Measurements from ENCODE around the gene ZDHHC13.

ZDHHC13 gene, protein sequence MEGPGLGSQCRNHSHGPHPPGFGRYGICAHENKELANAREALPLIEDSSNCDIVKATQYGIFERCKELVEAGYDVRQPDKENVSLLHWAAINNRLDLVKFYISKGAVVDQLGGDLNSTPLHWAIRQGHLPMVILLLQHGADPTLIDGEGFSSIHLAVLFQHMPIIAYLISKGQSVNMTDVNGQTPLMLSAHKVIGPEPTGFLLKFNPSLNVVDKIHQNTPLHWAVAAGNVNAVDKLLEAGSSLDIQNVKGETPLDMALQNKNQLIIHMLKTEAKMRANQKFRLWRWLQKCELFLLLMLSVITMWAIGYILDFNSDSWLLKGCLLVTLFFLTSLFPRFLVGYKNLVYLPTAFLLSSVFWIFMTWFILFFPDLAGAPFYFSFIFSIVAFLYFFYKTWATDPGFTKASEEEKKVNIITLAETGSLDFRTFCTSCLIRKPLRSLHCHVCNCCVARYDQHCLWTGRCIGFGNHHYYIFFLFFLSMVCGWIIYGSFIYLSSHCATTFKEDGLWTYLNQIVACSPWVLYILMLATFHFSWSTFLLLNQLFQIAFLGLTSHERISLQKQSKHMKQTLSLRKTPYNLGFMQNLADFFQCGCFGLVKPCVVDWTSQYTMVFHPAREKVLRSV

DNA sequence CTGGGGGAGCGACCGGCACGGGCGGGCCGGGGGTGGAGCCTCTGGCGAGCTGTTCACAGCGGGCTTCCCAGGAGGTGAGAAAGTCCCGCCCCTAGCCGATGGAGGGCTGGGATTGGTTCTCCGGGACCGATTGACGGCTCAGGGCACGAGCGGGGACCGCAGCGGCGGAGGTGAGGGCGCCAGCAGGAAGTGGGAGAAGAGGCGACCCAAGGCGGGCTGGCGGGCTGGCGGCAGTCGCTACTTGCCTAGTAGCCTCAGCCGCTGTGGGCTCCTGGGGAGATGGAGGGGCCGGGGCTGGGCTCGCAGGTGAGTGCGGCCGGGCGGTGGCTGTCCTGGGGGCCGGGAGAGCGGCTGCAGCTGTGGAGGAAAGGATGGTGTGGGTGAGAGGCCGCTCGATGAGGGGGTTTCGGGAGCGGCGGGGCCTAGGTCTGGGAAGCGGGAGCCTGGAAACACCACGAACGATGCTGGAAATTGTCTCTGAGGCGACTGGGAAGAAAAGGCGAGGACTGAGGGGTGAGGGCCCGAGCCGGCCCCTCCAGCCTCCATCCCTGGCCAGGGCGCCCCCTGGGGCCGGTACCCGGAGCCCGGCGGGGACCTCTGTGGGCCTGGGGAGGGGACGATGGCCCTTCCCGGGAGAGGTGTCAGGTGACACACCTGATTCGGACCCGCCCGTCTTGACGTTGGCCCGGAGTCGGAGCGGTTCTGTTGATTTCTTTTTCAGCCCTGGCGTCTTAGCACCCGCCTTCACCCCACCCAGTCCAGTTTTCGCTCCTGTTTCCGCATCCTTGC is at the start of gene ZDHHC13:
Gene ZDHHC13, plus strand, starts transcription at position 198 of the 789 bp plus-strand sequence. Its CDS starts 82 bp downstream, at position 280.
- DNase-seq = peak; percentile 94

DNA sequence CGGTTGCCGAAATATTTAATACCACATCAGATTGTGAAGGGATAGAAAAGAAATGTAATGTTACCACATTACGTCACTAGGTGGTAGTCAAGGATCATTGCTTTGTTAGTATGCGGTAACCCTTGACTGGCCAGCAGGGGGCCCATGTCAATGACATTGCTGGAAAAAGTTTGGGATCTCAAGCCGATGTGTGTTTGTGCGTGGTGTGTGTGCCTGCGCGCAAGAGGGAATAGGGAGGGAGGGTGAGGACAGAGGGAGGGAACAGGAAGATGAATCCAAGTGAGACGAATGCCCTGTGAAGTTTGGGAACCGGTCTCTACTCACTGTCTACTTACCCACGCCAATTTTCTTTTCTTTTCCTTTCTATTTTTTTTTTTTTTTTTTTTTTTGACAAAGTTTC is 45.7 kb upstream of the ZDHHC13 start:
- DNase-seq = peak; percentile 50

DNA sequence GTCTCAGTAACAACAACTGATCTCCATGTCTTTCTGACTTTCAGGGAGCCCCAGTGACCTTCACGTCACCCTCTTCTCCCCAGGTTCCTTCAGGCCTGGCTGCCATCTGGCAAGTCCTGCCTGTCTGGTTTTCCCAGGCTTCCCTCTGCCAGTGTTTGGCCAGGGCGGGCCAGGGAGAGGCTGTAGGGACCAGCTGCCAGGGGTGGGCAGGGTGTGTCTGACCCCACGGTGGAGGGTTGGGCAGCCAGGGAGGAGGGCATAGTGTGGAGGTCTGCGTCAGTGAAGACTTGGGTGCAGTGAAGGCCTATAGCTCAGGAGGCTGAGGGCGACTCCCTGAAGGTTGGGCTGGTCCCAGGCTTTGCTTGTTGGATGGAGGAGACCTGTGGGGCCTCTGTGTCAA is 44.5 kb upstream of the ZDHHC13 start:
- DNase-seq = no peak

DNA sequence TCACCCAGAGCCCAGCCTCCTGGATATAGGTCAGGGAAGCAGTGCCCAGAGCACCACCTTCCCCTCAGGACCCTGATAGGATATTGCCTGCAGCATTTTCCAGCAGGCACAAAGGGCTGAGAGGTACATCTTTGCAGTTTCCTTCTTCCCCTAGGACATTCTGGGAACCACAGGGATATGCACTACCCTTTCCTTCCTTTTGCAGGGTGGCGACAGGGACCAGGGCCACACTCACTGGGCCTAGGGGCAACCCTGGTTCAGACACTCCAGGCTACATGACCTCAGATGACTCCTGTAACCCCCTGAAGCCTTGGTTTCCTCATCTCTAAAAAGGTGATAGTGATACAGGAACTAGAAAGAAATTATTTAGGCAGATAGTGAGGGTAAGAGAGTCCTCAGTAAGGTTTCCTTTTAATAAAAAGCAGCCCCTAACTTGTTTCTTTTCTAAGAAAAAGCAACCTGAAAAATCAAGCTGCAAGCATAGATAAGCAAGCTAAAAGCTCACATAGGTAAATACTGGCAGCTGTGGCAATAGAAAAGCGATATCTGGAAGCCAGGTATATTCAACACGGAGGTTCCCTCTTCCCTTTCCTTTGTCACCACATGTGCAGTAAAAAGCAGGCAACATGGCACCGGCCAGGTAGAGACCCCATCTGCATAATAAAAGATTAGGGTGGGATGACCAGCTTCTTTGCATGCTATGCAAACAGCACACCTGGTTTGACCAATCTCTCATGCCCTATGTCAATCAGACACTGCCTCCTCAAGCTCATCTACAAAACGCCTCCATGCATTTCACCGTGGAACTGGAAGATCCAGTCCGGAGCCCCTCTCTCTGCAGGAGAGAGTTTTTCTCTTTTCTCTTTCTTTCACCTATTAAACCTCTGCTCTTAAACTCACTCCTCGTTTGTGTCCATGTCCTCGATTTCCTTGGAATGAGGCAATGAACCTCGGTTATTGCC is 43.2 kb upstream of the ZDHHC13 start:
- DNase-seq = no peak

DNA sequence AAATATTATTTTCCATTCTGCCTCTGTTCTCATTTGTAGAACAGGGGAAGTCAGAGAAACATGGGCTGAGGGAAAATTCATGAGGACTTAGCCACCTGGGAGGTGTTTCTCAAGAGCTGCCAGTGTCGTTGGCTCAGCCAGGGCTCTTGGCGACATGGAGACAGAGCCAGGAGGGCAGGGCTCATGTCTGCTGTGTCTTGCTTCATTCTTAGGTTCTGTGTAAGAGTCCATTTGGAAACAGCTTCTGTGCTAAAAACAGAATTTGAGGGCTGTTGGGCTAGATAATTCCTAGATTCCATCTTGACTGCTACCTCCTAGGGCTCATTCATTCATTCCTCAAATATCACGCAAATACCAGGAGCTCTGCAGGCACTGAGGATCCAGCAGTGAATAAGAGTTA is 41.3 kb upstream of the ZDHHC13 start:
- no peak for DNase-seq

DNA sequence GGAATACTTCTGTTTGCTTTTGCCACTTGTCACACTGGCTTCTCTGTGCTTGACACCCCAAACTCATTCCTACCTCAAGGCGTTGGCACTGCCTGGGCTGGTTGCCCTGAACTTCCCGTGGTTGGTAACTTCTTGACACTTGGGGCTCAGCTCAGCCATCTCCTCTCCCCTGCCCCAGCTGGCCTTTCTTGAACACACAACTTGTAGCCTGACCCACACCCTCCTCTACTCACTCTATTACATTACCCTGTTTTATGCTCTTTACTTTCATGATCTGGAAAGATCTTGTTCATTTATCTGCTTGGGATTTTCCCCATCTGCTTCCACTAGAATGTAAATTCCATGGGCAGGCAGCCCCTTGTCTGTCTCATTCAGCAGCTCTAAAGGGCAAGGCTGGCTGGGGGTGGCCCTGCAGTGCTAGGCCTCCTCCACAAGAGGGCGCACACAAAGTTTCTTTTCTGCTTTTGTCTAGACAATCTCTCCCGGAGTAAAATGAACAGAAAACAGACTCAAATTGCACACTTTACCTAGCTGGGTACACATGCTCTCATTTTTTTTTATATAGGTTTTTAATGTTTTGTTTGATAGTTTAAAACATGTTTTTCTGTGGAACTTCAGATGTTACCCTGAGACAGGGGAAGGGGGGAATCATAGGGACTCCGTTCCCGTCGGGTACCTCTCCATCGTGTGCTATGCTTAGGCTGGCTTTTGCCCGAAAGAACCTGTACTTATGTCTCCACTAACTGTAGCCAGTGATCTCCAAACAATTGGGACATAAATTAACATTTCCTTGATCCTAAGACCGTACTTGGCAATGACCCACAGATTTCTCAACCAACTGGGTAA is 40.0 kb upstream of the ZDHHC13 start:
- DNase-seq = peak; percentile 64

DNA sequence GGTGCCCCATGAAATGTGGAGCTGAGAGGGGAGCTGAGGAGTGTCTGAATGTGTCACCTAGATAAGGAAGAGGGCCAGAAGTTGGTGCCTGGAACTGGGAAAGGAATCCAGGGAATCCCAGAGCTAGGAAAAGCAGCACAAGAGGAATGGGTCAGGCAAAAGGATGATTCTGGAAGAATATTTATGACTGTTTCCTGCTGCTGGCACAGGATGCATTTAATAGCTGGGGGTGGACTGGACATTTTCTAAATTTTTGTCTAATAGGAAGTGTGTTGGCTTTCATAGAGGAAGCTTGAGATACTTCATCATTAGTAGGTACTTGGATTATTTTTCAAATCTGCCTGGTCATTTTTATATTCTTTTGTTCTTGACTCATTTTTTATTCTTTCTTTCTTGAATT is 39.0 kb upstream of the ZDHHC13 start:
- DNase-seq = no peak

DNA sequence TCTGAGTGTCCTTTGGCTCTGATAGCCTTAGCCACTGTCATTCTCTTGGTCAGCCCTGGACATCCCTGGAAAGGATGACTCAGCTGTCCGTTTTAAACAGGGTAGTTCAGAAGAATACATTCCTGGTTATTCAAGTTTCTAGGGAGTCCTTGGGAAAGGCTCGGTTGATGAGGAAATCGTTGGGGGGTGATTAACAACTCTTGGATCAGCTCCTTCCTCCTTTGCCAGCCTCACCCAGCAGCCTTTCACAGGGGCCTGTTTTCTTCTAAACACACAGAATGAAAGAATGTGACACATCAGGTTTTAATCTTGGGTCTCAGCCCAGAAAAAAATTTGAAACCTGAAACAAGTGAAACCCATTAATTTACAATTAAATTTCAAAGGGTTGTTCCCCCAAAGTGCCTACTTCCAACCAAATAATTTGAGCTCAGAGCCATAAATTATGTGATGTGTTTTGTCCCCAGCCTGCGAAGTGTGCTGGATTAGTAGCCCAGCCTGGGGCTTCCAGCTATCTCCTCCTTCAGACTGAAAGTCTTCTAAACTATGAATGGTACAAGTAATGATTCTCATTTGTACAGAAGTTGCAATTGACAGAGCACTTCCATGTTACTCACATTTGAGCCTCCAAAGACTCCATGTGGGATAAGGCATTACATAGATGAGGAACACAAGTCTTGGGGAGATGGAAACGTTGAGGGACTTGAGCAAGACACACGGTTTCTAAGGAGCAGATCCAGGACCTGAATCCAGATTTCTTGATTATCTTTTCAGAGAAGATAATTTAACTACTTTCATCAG is 37.1 kb upstream of the ZDHHC13 start:
- no peak for DNase-seq

DNA sequence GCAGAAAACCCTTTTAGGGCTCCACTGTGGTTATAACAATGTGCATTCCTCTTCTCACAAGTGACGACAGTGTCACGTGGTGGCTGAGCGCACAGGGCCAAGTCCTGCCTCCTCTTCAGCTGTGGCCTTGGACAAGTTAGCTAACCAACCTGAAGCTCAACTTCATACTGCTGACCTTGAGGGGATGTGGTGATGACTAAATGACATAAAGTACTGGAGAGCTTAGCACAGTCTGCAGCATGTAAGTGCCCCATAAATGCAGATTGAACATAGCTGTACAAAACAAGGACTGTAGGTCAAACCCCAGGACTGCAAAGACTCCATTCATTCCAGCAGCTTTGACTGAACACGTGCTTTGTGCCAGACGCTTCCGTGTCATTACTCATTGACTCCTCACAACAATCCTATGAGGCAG is 36.4 kb upstream of the ZDHHC13 start:
- DNase-seq = no peak

DNA sequence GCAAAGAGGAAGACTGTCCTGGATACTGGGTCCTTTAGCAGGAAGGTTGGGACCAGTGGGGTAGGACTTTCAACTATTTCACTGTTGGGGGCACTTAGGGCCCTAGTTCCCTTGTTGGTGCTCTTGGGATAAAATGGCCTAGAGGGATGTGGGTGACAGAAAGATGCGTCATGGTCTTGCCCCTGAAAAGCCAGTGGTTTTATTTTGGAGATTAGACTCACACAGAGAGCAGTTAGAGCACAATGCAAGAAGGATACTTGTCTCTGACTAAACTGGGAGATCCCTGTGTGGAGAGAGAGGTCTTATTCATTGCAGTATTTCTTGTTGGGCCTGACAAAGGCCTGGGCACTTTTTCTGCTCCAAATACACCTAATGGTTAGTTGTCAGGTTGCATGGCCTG is 33.8 kb upstream of the ZDHHC13 start:
- no peak for DNase-seq

DNA sequence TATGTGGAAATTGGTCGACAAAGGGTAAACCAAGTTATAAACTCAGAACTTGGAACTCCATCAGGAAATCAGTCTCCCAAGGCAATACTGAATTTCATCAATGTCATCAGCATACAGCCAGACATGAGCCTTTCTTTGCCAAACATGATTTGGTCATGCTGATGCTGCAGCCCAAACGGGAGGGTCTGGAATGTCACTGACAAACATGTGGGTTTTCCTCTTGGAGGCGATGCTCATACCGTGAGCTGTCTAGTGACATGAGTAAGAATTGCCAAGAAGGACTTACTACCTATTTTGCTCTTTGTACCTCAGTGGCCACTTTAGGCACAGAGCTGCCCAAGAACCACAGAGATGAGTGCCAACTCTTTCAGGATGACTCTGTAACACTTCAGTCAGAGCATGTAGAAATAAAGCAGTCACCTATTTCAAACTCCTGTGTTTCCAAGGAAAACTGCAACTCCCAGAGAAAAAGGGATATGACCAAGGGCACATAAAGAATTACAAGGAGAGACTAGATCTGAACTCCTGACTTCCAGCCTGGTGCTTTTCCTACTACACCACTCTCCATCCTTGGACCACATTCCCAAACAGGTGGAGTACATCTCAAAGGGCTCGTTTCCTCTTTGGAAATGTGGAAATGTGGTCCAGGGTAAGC is 32.2 kb upstream of the ZDHHC13 start:
- DNase-seq = no peak

DNA sequence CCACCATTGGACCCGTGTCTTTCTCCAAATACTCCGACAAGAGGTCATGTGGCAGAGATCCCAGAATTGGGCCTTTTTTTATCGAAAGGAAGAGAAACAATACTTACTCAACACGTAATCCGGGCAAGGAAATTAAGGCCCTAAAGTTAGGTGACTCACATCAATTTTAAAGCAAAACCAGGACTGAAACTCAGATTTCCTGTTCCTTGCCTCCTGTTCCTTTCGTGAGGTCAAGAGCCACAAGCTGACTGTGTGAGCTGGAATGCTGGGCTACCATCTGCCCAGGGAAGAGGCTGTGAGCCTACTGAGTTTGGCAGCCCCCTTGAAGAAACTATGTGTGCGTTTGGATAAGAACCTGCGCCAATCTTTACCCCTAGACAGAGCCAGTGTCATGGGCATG is 29.3 kb upstream of the ZDHHC13 start:
- no peak for DNase-seq

DNA sequence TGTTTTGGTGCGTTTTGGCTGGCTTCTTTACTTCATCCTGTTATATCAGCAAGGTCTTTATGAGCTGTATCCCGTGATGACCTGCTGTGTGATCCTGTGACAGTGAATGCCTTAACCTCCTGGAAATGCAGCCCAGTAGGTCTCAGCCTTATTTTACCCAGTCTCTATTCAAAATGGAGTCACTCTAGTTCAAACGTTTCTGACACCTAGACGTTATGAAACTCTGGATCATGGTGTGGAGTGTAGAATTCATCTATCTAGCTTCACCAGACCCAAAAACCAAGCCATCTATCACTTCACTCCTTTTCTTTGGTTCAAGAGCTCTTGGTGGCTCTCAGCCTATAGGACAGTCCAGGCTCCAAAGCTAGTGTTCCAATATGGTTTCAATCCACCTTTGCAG is 28.2 kb upstream of the ZDHHC13 start:
- DNase-seq = no peak

DNA sequence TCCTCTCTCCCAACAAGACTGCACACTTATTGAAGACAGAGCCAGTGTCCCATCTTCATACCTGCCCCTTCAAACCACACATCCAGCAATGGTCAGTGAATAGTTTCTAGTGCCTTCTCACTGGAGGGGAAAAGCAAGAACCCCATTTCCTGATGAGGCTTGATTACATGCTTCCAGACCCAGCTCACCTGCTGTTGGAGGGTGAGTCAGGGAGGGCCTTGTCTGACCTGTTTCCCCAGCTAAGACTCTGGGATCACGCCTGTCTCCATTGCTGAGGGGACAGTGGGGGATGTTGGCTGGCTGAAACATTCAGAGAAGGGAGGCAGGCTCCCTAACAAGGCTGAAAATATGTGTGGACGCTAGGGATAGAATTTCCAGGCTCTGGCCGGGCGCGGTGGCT is 27.5 kb upstream of the ZDHHC13 start:
- no peak for DNase-seq

DNA sequence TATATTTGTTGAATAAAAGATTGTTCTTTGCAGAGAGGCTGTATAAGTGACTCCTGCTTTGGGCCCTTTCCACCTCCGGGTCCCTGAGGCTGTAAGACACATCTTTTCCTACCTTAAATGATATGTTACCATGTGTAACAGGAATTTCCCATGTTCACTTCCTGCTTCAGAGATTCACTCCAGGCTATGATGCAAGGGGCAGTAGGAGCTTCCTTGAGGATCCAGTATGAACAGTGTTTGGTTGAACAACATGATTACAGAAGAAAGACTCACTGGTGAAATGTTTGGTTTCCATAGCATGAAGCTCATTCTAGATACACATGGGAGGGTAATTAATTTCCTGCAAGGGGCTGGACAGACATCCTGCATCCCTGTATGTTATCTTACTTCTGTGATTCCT is 25.6 kb upstream of the ZDHHC13 start:
- DNase-seq = no peak

DNA sequence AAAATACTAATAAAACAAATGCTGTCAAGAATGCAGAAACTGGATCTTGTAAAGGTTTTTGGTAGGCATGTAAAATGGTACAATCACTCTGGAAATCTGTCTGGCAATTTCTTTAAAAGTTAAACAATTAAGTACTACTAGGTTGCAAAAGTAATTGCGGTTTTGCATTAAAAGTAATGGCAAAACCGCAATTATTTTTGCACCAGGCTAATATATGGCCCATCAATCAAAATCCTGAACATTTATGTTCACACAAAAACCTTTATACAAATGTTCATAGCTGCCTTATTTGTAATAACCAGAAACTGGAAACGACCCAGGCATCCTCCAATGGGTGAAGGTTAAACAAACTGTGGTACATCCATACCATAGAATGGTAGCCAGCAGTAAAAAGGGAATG is 24.6 kb upstream of the ZDHHC13 start:
- no peak for DNase-seq

DNA sequence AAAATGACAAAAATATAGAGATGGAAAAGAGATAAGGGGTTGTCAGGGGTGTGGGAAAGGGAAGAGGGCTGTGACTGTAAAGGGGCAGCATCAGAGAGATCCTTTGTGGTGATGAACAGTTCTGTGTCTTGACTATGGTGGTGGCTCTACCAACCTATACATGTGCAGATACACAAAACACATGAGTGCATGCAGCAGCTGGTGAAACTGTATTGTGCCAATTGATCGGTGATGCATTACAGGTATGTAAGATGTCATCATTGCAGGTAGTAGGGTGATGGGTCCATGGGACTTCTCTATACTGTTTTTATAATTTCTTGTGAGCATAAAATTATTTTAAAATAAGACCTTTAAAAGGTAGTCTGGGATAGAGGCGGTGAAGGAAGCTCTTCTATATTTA is 24.1 kb upstream of the ZDHHC13 start:
- DNase-seq = no peak

DNA sequence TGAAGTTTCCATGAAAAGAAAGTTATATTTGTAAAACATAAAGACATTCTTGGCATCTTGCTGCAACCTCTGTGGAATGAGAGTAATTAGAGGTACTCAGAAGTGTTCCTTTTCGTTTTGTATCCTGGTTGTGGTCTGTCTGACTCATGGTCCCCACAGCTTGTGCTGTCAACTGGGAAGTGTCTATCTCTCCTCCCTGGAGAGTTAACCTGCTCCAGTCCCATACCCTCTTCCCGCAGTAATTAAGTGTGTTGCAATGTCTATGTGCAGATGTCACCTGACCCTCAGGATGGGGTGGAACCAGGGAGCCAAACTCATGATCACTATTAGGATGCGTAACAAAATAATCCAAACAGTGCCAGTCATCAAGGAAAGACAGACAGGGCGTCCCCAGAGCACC is 23.0 kb upstream of the ZDHHC13 start:
- no peak for DNase-seq

DNA sequence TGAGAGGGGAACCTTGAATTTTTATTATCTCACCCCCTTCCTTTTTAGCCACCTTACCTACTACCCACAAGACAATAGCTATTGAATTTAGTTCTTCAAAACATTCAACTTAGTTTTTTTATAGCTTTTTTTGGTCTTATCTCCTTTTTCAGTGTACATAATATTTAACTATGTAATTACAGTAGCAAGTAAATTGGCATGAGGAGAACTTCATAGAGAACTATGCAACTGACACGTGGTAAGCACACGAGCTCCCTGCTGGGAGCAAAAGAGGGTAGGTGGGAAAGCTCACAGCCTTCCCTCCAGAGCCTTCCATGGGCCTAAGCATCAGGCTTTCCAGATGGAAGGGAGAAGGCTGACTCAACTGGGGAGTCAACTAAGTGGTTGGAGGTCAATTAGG is 22.1 kb upstream of the ZDHHC13 start:
- no peak for DNase-seq

DNA sequence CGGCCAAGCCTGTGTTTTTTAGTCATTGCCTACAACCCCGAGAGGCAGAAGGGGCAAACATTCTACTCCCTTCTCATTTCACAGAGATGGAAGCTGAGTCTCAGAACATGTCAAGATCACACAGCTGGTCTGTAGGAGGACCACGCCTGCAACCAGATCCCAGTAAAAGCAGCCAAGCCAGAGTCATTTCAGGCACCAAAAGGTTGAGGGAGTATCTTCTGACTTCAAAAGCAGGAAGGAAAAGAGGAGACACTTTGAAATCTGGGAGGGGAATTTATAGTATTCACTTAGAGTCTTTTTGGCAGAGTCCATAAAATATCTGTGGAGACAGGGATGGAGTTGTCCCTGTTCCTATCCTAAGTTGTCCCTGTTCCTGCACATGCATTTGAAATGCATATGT is 17.9 kb upstream of the ZDHHC13 start:
- no peak for DNase-seq
